Myocyte (in vitro differentiated cells): ENCODE results near the gene PRELID3B. TPM values are rescaled to one million over a fixed set of nuclear protein-coding genes. Genes with fewer than 3 reads are reported as not detected.

Experiments used
- DNase-seq: peaks from one replicate; pipeline ENCODE4 v3.0.0-alpha.2; 2012; ENCODE audit warnings: low read depth
- total RNA-seq: library from RNA; depleted of rRNA; stranded (reverse); fragments of >200 nt; gene quantifications from 2 replicates; pipeline ENCODE4 v1.2.3, GENCODE V29; 2014

PRELID3B gene
- total RNA-seq, 1 donor from 2014 or later: 68.3 TPM

DNA sequence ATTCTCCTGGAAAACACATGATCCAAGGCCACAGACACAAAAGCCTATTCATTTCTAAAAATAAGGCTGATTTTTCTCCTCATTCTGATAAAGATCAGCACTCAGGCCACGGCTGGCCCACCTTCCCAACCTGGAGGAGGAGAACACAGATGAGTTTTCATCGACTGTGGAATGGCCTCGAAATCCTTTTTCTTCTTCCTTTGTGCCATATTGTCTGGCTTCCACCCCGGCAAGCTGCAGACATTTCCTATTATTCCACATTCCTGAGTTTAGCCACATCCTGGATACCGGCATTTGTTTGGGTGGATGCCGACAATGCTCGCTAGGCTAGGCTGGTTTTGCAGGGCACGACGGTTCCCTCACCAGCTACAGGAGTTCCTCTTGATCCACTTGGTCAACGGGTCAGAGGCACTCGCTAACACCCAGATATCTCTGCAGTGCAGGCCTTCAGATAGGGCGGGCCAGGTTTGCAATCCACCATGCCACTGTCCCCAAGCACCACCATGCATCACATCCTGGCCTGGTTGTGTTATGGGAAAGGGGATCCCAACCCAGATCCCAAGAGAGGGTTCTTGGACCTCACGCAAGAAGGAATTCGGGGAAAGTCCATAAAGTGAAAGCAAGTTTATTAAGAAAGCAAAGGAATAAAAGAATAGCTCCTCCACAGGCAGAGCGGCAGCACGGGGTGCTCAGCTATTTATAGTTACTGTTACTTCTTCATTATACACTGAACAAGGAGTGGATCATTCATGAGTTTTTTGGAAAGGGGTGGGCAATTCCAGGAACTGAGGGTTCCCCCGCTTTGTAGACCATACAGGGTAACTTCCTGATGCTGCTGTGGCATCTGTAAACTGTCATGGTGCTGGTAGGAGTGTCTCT is 31.4 kb downstream of the PRELID3B start:
- DNase-seq: peak; percentile 84

- DNase-seq: peak; percentile 39
These were observed 32.1 kb downstream of the PRELID3B start for GRCh38 chr20:59010321-59010994.

DNA sequence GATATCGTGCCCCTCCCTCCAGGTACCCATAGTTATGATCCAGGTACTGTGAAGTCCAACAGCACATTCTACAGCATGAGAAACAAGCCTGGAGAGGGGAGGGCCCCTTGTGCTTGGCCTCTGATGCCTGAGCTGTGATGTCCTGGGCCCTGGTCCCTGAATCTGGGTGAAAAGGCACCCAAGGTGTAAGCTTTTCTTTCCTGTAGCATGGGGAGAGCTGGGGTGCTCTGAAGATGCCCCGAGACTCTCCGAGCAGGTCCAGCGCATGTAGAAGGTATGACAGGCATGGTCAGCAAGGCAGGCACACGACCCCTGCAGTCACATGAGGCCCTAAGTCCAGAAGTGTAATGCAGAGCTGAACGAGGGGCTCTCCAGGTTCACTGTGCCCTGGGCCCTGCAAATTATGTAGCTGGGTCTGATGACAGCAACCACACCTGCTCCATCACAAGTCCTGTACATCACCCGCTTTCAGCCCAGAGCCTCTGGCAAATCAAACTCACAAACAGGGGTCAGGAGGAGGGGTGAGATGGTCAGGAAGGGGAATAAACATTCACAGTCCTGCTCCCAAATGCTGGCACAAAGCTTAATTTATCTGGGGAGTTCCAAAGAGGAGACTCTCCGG is 33.8 kb downstream of the PRELID3B start:
- no peak for DNase-seq

- DNase-seq: no peak
These were observed 34.7 kb downstream of the PRELID3B start for GRCh38 chr20:59007665-59008511.

DNA sequence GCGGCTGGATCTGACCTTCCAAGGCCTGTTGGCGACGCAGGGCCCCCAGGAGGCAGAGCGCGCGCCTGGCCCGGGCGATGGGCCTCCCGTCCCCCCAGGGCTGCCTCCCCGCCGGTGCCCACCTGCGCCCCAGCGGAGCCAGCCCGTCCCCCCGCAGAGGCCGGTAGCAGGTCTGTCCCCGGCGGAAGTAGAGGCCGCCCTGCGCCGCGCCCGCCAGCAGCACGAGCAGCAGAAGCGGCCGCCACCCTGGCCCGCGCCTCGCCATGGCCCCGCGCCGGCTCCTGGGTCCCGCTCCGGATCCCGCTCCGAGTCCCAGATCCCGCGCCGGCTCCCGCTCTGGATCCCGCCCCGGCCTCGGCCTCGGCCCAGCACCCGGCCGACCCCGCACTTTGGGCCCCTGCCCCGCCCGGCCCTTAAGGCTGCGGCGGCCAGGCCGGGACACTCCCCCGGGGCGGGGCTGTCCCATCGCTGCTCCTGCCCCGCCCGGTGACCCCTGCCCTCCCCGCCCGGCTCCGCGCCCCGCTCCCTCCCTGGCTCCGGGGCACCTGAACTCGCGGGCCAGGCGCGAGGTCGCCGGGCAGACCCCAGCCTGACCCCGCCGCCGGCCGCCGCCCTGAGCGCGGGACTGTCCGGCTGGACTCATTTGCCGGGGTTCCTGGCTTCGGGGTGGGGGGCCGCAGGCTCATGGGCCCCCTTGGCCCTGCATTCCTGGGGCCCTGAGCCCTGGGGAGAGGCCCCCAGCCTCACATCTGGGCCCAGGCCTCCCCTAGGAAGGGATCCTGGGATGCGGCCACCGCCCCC is 35.5 kb downstream of the PRELID3B start, which contains the start of gene CTSZ:
TSS of gene CTSZ (minus strand) at position 391 of the 801 bp plus-strand sequence. CDS start at position 265, 126 bp downstream.
- peak; percentile 51 for DNase-seq

GRCh38 chr20:59006167-59006863 is 36.3 kb downstream of the PRELID3B start:
- peak; percentile 37 for DNase-seq

- no peak for DNase-seq
These were observed 36.9 kb downstream of the PRELID3B start for GRCh38 chr20:59005523-59006166.

GRCh38 chr20:59004763-59005522 is 37.6 kb downstream of the PRELID3B start:
- no peak for DNase-seq

- no peak for DNase-seq
These were observed 38.2 kb downstream of the PRELID3B start for GRCh38 chr20:59004493-59004762.

DNA sequence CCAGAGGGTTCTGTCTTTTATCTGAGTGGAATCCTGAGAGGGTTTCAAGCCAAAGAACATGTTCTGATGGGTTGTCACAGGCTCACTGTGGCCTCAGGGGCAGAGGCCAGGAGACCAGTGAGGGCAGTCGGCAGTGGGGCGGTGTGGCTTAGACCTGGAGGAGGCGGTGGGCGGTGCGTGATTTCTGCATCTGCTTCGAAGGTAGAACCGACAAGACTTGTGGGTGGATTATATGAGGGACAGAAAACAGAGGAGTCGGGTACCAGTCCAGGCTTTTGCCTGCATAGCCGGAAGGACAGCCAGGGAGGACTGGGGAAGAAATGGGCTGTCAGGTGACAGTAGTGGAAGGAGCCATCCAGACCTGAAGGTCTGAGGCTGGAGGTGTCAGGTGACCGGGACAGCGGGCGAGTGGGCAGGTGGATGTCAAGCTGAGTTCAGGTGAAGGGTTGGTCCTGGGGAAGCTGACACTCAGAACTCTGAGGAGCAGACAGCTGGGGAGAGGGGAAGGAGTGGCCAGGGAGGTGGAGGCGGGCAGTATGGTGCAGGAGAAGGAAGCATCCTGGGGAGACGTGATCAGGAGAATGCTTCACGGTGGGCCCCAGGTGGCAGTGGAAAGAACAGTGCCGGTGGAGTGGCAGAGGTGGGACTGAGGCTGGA is 38.6 kb downstream of the PRELID3B start:
- no peak for DNase-seq

- DNase-seq: no peak
These were observed 39.6 kb downstream of the PRELID3B start for GRCh38 chr20:59002874-59003399.

- no peak for DNase-seq
These were observed 40.2 kb downstream of the PRELID3B start for GRCh38 chr20:59002388-59002787.

DNA sequence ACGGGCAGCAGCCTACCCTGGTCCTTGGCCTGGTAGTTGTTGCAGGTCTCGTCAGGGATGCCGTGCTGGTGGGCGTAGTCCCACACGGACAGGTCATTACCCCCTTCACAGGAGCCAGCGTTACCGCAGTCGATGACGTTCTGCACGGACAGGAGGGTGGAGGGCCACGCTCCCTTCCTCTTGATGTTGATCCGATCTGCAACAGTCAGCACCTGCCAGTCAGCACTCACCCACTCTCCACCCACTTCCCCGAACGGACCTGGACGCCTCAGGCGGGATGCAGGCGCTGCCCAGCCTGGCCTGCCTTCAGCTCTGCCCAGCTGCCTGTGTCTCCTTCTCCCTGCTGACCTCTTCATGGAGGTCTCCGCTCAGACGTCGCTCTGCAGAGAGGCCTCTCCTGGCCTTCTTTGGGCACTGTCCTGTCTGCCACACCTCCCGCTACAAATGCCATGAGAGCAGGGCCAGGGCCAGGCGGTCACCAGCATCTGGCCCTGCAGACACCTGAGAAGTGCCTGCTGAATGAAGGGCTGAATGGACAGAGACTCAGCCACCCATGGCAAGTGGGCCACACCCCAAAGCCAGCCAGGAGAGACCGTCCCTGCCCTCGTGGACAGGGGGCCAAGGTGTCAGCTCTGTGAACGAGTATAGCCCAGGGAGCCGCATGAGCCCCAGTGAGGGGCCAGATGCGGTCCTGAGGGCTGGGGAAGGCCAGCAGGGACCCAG is 41.0 kb downstream of the PRELID3B start:
- no peak for DNase-seq

DNA sequence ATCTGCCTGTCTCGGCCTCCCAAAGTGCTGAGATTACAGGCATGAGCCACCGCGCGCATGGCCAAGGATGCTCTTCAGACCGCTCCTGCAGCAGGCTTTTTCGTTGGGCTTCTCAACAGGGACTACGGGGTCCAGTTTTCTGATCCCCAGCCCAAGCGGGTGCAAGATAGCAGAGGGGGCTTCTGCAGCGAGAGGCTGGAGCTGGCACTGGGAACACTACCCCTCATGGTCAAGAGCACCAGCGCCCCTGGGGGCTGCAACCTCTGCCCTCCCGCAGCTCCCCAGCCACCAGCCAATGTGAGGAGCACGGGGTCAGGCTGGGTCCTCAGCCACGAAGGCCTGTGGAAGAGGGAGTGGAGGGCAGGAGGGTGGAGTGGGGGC is 41.5 kb downstream of the PRELID3B start:
- DNase-seq: no peak

DNA sequence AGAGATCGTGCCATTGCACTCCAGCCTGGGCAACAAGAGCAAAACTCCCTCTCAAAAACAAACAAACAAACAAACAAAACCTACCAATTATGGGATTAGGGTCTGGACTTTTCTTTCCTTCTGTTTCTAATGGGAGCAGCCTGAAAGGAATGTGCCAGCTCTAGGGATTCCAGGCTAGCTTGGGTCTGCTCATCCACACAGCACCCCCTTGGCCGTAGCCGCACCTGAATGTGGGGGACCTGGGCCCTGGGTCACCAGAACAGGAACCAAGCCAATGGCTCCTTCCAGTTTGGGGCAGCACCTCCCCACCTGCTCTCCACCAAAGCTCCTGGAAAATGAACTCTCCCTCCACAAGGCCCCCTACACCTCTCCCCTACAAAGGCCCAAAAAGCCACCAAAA is 42.3 kb downstream of the PRELID3B start:
- DNase-seq: no peak

- DNase-seq: no peak
These were observed 43.9 kb downstream of the PRELID3B start for GRCh38 chr20:58998656-58999055.

GRCh38 chr20:58997141-58997770 is 45.3 kb downstream of the PRELID3B start:
- no peak for DNase-seq
